Astrocyte of the cerebellum (primary cell): ENCODE measurements around the gene EVI5L.

Experiments used
- DNase-seq: peaks from one replicate; pipeline ENCODE4 v3.0.0-alpha.2; 2011; ENCODE audit warnings: low read depth
- H3K4me3 ChIP-seq: 2 replicates; pipeline ENCODE4 v1.5.1; 2011; ENCODE audit warnings: mild to moderate bottlenecking, low read depth, low read length, moderate library complexity
- in situ Hi-C: cut with HindIII; loops from 2 replicates; pipeline ENCODE4 v1.10.0; 2017; ENCODE audit warnings: low sequenced_read_pairs
- TF ChIP-seq, protein P1 (sequence below): IDR thresholded peaks from 2 replicates; pipeline ENCODE4 v1.5.1; 2012; ENCODE audit warnings: low read length, low read depth, moderate library complexity, mild to moderate bottlenecking; ENCODE audit errors: missing control alignments

EVI5L gene

DNA sequence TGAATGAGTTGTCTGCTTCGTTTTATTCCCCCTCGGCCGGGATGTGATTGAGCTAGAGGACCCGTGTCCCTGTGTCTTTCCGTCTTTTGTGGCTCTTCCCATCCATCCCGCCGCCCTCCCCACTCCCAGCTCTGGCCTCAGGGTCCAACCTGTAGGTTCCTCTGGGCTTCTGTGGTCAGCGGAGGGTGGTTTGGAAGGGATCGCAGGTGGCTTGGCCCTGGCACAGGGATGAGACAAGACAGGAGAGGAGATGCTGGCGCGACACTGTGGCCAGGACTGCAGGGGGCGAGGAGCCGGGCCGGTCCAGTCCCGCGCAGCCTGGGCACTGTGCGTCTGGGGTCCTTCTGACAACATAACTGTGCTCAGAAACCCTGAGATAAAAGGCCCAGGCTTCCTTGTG lies 2.0 kb downstream of the EVI5L start:
- no peak for DNase-seq
- in situ Hi-C loops, result no loop called here
- TF ChIP-seq, protein P1, sequence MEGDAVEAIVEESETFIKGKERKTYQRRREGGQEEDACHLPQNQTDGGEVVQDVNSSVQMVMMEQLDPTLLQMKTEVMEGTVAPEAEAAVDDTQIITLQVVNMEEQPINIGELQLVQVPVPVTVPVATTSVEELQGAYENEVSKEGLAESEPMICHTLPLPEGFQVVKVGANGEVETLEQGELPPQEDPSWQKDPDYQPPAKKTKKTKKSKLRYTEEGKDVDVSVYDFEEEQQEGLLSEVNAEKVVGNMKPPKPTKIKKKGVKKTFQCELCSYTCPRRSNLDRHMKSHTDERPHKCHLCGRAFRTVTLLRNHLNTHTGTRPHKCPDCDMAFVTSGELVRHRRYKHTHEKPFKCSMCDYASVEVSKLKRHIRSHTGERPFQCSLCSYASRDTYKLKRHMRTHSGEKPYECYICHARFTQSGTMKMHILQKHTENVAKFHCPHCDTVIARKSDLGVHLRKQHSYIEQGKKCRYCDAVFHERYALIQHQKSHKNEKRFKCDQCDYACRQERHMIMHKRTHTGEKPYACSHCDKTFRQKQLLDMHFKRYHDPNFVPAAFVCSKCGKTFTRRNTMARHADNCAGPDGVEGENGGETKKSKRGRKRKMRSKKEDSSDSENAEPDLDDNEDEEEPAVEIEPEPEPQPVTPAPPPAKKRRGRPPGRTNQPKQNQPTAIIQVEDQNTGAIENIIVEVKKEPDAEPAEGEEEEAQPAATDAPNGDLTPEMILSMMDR, result no peak
- H3K4me3 ChIP-seq, result no peak overlapping the region

DNA sequence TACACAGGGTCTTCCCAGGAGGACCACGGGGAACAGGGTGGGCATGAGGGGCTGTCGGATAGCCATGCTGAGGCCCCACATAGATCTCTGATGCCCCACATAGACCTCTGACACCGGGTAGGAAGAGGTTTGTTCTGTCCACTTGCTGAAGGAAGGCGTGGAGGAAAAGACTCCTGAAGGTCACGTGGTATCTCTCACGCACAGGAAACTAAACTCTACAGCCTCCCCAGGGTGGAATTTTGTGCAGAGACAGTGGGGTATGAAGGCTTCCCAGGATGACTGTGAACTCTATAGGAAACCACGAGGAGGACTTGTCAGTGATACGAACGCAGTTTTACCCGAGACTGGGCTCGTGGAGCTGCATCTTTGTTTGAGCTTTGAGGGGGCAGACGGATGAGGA lies 2.8 kb downstream of the EVI5L start:
- H3K4me3 ChIP-seq, result no peak overlapping the region
- in situ Hi-C loops, result no loop called here
- no peak for DNase-seq
- TF ChIP-seq, protein P1, result no peak

DNA sequence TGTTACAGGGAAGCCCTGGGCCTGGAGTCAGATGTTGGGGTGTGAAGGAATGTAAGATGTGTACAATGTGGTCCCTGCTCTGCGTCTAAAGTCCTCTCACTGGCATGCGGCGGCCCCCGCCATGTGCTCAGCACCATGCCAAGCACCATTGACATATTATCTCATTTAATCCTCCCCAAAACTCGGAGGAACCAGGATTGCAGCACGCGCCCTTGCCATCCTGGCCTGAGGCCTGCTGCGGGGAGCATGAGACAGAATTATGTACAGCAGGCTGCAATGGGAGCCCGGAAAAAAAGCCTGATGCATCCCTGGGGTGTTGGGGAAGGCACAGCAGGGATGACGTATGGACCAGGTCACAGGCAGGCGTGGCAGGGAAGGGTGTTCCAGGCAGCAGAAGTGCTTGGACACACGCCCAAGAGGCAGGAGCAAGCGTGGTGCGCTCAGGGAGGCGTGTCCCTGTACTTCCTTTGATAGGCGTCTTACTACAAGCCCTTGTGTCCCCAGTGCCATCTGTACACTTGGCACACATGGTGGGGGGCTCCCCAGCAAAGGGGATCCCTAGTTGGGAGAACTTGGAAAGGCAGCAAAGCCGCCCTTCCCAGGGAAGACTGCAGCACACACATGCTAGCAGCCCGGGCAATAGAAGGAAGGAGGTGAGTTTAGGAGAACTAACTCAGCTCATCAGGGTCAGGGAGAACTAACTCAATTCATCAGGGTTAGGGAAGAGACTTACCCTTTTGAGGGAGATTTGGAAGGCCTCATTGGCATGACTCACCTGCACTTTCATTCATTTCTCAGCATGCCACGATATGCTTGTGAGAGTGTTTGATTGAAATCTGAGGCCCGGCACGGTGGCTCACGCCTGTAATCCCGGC lies 3.4 kb downstream of the EVI5L start:
- in situ Hi-C loops, result no loop called here
- no peak for DNase-seq
- no peak overlapping the region for H3K4me3 ChIP-seq
- TF ChIP-seq, protein P1, result no peak

DNA sequence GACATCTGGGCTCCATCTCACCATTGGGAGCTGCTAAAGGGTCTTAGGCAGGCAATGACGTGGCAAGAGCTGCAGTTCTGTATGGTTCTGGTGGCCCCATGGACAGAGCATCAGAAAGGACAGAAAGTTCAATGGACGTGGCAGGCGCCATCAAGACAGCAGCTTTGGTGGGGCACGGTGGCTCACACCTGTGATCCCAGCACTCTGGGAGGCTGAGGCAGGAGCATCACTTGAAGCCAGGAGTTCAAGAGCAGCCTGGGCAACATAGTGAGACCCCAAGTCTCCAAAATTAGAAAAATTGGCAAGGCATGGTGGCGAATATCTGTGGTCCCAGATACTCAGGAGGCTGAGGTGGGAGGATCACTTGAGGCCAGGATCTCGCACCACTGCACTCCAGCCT lies 9.5 kb downstream of the EVI5L start:
- DNase-seq, result no peak
- no peak overlapping the region for H3K4me3 ChIP-seq
- in situ Hi-C loops, result no loop called here
- TF ChIP-seq, protein P1, result no peak

DNA sequence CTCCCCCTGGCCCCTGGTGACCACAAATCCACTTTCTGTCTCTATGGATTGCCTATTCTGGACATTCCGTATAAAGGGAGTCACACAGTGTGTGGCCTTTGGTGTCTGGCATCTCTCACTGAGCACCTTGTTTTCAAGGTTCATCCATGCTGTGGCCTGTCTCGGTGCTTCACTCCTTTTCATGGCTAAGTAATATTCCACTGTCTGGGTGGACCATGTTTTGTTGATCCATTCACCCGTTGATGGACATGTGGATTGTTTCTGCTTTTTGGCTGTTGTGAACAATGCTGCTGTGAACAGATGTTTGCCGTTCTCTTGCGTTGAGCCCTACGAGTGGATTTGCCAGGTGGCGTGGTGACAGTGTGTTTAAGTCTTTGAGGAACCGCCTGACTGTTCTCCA lies 10.6 kb downstream of the EVI5L start:
- in situ Hi-C loops, result no loop called here
- TF ChIP-seq, protein P1, result no peak
- DNase-seq, result no peak
- H3K4me3 ChIP-seq, result no peak overlapping the region

DNA sequence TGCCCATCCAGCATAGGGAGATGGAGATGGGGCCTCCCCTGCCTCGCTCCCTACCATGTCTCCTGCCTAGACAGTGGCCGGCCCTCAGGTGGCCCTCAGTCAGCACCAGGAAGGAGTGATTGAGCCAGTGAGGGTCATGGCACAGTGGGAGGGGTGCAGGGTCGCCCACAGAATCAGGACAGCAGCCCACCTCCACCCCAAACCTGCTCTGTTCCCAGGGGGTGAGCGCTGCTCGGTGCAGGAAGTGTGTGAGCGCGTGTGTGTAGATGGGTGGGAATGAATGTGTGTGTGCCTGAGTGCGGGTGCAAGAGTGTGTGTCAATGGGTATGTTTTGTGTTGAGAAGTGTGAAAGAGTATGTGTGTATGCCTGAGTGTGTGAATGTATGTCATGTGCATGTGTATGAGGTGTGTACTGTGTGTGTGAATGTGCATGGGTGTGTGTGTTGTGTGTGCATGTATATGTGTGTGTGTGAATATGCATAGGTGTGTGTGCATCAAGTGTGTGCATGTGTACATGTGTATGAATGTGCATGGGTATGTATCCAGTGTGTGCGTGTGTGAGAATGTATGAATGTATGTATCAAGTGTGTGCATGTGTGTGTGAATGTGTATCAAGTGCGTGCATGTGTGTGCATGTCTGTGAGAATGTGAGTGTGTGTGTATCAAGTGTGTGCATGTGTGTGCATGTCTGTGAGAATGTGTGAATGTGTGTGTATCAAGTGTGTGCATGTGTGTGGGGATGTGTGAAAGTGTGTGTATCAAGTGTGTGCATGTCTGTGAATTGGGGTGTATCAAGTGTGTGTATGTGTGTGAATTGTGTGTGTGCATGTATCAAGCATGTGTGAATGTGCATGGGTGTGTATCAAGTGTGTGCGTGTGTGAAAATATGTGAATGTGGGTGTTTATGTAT lies 12.0 kb downstream of the EVI5L start:
- in situ Hi-C loops, result no loop called here
- no peak overlapping the region for H3K4me3 ChIP-seq
- TF ChIP-seq, protein P1, result no peak
- no peak for DNase-seq
